Superior temporal gyrus (tissue), 1 donor: Measurements from ENCODE around the gene TMIE.

Experiments
- DNase-seq: peaks from one replicate; pipeline ENCODE4 v3.0.0-alpha.2; 2016; ENCODE audit errors: extremely low spot score

Gene TMIE, protein sequence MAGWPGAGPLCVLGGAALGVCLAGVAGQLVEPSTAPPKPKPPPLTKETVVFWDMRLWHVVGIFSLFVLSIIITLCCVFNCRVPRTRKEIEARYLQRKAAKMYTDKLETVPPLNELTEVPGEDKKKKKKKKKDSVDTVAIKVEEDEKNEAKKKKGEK

DNA sequence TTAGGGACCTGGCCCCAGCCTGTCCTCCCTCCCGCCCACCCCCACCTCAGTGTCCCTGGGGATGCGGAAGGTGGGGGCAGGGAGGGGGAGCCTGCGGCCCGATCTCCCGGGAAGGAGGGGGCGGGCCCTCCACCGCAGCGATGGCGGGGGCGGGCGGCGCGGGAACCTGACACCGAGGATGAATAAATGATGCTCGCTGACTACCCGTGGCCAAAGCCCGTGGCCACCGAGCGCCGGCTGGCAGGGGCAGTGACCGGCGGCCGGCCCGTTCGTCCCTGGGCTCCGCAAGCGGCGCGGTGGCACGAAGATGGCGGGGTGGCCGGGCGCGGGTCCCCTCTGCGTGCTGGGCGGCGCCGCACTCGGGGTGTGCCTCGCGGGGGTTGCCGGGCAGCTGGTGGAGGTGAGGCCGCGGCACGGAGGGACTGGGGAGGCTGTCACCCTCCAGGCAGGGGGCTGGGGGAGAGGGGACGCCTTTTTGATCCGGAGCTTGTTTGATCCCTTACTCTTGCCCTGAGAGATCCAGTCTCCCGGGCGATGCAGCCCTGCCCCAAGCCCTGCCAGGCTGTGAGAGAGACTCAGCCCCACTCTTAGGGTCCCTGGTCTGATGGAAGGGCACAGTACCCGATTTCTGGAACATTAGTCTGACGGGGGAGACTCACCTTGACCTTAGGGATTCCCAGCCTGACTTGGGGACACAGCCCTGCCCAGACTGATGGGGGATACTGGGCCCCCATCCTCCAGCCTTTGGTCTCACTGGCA is at the start of gene TMIE:
Gene TMIE, plus strand, starts transcription at position 212 of the 759 bp plus-strand sequence. Its CDS starts 96 bp downstream, at position 308.
- no peak for DNase-seq

DNA sequence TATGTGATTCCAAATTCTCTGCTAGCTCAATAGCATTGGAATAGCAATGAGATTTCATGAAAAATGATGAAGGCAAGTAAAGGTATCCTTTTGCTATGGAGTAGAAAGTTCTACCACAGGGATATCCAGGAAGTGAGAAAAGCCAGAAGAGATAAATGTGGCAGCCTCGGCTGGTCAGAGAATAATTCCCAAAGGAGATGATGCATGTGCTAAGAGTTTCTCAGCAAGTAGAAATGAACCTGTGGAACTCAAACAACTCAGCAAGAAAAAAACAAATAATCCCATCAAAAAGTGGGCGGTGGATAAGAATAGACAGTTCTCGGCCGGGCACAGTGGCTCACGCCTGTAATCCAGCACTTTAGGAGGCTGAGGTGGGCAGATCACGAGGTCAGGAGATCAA is 45.9 kb upstream of the TMIE start:
- no peak for DNase-seq

DNA sequence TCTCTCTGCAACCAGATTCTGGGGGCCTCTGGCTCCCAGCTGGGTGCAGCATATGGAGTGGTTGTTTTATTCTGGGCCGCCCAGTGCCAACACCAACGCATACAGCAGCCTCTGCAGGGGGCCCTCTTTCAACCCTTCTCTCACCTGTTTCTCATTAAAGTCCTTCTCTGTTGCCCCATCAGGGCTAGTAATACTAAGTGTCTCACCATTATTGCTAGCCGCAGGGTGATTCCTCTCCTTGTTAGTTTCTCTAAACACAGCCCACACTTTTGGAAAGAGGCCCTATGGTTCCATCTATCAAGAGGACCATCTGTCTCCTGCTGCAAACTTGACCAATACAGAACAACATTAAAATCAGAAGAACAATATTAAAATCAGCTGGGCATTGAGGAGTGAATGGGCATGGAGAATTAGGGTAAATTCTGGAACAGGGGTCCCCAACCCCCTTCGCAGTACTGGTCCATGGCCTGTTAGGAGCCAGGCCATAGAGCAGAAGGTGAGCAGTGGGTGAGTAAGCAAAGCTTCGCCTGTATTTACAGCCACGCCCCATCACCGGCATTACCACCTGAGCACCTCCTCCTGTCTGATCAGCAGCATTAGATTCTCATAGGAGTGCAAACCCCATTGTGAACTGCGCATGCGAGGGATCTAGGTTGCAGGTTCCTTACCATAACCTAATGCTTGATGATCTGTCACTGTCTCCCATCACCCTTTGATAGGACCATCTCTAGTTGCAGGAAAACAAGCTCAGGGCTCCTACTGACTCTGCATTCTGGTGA is 44.2 kb upstream of the TMIE start:
- DNase-seq, result no peak

DNA sequence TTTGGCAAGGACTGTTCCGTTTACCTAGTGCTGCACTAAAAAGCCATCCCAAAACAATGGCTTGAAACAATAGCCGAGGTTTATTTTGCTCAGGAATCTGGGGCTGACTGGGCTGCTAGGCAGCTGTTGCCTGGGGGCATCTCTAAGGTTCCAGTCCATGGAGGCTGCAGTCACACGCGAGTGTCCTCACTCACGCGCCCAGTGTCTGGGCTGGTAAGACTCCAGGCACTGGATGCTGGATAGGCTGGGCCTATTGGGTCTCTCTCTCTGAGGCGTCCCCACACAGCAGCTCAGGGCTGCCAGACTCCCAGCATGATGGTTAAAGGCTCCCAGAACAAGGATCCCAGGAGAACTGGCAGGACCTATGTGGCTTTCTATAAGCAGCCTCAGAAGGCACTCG is 41.9 kb upstream of the TMIE start:
- no peak for DNase-seq

DNA sequence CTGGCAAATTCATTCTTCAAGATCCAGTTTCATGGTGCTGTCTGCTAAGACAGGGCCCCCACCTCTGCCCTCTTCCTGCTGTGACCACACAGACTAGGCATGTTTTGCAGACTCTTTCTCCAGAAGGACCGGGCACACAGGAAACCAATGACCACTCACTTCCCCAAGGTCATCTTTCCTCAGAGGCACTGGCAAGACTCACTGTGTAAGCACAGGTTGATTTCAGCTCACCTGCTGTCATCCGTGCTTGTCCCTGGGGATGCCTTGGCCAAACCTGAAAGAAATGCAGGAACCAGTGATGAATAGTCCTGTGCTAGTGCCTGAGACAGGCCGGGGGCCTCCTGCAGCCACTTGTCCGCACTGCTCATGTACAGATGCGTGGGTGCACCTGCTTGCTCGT is 41.2 kb upstream of the TMIE start:
- no peak for DNase-seq

DNA sequence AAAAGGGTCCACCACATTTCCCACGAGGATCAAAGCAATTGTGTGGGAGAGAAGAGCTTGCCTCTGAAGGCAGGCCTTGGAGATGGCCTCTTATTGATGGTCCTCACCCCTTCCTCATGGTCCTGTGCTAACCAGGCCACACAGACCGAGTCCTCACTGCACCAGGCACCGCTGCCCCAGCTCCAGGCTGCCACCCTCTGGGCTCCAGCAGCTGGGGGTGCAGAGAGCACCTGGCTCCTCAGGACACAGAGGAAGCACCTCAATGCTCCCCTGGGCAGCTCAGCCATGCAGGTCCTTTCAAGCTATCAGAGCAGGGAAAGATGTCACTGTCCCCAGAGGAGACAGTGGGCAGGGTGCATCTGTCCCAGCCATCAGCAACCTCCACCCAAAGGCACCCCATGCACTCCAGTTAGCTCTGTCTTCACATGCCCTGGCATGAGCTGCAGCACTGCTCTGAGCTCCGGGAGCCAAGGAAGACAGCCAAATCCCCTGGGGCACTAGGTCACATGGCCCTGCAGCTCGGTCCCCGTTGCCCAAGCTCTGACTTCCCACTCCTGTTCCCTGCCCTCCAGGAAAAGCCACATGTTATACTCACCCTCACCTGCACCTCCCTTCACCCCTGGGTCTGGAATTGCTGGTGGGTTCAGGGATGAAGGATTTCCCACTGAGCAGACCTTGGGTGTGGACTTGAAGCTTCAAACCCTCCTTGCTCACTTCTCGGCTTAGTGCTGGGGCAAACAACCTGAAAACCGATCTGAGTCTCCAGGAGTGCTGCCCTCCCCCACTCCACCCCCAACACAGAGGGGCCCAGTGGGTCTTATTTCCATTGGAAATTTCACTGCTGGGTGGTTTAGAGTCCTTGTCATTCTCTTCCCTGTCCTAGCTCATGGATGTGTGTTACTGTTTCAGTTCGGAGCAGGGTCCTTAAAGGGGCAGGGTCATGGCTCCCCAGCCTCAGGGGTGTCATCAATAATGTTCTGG is 40.4 kb upstream of the TMIE start:
- no peak for DNase-seq

DNA sequence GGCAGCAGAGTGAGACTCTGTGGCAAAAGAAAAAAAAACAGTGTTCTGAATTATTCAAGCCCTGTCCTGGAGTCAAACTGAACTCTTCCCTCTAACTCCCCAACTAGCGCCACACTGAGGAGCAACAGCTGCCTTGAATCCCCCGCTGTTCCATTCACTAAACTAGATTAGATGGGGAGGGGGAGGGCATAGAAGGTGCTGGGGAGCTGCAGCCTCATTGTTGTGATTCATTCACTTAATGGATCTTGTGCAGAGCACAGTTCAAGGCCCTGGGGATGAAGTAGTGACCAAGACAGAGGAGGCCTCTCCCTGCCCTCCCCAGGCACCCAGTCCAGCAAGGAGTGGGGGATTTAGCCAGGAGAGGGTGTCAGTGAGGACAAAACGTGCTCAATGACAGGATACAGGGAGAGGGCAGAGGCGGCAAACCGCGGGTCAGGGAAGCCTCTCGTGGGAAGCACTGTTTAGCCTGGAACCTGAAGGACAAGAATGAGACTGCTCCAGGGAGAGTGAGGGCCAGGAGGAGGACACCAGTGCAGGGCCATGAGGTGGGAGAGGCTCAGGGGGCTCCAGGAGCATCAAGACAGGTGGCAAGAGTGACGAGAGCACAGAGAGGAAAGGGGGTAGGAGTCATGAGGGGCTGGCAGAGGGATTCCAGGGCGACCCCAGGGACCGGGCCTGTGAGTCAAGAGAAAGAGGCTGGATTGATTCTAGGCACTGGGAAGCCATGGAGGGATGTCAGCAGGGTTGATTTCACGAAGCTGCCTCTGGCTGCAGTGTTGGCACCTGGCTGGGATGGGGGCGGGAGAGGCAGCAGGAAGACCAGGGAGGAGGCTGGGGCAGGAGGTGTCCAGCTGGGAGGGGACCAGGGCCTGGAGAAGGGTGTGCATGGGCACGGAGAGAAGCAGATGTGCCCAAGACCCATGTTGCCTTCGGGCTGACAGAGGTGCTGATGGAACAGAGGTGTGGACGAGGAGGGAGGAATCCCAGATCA is 39.1 kb upstream of the TMIE start:
- DNase-seq, result no peak

DNA sequence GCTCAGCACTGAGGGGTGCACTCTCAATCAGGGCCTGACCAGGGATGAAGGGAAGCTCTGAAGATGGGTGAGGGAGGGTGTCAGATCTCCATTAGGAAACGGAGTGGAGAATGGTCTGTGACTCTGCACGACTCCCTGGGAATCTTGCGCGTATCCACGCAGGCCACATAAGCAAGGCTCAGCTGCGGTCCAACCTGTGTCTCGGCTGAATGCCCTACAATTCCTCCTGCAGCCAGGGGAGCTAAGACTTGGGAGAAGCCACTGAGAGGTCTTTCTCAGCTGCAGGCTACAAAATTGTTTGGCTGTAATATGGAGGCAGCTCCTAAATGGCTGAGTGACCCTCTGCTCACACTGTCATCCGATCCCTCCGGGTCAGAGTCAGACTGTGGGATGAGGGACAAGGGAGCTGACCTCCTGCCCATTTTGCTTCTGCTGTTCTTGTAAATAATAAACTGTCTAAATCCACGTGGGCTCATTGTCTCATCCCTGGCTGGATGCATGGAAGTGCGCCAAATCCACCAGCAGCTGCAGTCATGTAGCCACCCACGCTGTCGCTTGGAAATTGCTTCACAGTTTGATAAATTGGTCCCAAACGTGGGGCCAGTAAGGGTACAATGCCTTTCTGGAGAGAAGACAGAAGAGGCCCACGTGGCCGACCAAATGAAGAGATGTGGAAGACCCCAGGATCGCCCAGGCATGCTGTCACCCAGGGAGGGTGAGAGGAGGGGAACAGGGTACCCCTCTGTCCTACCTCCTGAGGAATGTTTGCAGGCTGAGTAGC is 38.2 kb upstream of the TMIE start:
- peak; percentile 82 for DNase-seq

DNA sequence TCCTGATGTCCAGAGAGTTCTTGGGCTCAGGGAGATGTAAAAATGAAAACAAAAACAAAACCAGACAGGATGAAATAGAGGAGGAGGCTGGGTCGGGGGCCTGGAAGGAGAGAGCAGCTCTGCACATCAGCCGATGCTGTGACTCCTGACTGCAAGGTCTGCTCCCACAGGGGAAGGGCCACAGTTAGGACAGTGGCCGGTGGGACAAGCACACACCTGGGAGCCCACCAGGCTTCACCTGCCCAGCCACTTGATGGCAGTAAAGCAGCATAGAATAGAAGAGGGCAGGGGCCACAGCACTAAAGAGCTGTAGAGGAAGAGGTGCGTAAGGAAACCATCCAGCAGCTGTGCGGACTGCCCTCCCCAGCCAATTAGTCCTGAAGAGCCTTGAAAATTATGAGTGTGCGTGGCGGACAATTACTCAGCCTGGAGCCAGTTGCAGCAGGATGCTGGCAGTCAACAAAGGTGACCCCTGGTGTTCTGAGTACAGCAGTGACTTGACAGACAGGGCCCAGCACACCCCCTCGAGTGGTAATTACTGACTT is 37.5 kb upstream of the TMIE start:
- no peak for DNase-seq

DNA sequence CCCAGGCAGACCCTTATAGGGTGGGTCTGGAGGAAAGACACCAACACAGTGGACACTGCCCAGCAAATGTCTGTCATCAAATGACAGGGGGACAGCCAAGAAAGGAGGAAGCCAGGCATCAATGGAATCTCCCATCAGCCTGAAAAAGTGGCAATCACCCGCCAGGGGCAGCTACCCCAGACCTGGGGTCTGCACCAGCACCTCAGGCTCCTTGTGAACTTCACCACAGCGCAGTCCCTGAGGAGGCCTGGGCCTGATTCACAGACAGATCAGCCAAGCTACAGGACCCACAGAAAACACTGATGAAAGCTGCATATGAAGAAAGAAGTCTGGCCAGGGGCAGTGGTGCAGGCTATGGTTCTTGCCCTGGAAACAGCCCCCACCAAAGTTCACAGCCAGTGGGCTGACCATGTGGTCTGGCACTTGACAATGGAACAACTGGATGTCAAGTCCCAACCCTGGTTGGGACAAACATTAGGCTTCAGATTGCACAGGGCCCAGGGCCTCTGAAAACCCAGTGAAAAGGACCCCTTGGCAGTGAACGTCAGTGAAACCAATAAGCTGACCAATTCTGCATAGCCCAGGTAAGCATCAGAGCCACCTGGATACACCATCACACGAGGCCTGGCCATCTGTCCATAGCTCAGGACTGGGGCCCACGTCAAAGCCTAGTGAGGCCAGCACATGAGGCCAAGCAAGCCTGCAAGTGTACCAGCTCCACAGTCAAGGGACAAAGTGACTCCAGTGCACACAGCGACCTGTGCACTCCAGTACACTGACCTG is 36.8 kb upstream of the TMIE start:
- DNase-seq, result no peak

DNA sequence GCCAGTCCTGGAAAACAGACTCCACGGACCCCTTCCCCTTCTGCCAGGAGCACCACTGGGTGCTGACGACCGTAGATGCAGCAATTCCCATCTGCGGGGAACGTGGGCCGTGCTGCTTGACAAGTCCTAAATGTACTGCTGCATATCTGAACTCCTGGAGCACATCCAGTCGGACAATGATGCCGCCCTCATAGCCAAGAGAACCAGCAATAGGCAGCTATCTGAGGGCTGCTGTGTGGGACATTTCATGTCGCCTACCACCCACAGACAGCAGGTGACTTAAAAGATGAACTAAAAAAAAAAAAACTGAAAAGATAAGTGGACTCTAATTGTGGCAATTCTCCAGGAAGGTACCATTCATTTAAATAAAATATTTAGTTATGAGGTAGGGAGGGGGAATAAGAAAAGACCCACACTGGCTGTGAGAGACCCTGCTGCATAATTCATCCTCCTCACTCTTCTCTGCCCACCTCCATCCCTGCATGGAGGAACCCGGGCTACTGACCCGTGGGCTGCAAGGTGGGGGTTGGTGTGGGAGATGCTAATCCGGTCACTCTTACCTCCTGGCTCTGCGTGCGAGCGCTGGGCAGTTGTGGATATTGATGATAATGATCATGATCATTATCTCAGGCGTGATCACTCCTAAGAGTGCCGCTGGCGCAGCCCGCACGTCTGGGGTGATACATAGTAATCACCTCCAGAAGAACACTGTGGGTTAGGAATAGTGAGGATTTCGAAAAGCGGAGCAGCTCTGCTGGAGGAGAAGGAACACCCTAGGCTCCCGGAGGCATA is 36.0 kb upstream of the TMIE start:
- peak; percentile 30 for DNase-seq

DNA sequence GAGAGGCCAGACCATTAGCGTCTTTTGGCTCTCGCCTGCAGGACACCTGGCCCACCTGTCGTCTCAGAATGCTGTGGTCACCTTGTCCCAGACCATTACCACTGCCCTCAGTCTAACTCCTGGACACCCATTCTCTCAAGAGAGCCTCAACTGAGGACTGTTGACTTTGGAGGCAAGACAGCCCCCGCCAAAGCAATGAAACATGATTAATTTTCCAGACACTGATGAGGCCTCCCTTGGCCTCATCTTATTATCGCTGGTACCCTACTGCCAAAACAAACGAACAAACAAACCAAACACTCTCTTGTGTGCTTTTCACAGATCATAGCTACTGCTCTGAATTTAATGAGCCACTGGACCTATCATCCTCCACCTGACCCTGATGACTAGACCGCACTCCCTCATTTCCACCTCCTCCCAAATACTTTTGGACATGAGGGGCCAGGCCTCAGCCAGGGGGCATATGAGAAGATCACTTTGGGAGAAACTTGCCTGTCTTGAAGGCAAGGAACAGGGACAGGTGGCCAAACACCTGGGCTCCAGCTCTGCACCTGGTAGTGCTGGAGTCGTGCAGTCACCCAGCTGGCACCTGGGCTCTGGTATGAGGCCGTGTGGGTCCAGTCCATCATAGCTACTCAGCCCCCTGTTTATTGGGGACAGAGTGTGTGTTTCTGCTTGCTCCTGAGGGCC is 35.3 kb upstream of the TMIE start:
- DNase-seq, result no peak

DNA sequence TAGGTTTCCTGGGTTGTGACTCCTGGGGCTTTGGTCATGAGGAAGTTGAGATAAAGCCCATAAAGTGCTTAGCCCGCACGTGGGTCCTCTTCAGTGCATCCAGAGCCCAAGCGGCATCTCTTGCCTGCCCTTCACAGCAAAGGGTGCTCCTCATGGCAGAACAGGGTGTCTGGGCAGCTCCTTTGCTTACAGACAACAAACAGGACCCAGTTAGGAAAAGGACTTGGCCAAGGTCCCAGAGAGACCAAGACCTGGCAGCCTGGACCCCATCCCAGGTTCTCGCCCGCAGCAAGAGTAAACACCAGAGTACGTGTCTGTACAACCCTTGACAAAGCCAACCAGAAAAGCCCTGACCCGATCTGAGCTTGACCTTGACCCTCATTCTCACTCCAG is 34.7 kb upstream of the TMIE start:
- no peak for DNase-seq

DNA sequence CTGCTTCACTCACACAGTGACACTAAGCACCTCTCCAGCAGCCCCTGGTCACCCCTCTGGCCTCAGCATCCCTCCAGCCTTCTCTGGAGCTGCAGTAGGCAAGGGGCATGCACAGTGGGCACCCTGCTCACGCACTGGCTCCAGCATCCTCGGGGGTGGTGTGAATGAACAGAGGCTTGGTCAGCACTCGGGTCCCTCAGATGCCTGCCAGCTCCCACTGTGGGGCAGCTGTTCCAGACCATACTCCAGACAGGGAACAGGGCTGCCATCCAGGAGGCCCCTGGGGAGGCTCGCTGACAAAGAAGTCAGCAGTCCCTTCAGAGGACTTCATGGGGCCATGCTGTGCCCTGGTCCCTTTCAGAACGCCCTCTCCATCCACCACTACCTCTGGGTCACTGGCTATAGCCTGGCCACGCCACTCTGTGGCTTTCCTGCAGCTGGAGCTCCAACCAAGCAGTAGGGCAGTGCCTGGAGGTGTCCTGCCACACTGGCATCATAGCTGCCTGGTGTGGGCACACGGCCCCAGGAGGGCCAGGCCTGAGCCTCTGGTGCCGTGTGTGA is 34.1 kb upstream of the TMIE start:
- no peak for DNase-seq

DNA sequence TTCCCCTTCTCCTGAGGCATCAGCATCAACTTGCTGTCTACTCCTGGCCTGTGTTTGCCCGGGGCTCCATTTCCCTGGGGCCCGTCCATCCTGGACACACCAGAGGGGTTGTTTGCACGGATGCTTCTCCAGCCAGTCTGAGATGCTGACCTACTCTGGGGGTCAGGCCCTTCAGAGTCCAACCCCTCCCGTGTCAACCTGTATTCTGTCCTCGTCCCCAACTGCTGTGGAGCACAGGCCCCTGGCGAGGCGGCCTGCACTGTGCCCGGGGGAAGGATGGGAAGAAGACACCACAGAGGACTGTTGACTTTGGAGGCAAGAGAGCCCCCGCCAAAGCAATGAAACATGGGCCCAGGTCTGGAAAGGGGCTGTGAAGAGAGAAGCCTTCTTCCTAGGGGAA is 33.5 kb upstream of the TMIE start:
- no peak for DNase-seq

DNA sequence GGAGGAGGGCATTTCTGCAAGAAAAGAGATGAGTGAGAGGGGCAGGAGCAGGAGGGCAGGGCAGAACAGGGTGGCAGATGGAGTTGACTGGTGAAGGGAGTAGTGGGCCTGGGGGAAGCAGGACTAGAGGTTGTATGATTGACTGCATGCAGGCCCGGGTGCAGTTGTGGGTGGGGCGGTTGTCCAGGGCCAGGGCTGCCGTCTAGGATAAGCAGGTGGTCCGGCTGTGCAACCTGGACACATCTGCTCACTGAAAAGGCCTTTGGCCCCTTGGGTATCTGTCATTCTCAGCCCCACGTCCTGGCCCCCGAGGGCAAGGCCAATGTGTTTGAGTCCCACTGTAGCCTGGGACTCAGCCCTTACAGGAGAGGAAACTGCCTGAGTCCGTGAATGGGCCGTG is 33.1 kb upstream of the TMIE start:
- no peak for DNase-seq

DNA sequence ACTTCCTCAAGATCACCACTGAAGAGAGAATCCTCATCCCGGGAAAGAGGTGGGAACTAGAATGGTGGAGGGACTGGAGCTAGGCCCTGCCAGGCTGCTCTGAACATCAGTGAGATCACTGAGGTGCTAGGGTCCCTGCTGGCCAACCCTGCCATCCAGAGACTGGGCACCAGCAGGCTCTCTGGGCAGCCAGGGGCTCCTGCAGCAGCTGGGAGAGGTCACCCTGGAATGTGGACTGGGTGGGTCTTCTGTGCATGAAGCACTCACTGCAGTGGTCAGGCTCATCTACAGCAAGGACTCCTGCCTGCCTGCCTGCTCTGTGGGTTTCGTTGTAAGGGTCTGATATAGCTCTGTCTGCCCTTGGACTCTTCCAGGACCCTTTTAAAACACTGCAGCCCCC is 32.6 kb upstream of the TMIE start:
- DNase-seq, result no peak
